HT1080 (cell line): ENCODE data around the gene F7. TPM values are rescaled to one million over a fixed set of nuclear protein-coding genes. Genes with fewer than 3 reads are reported as not detected.

Source experiments
- DNase-seq: peaks from one replicate; pipeline ENCODE4 v3.0.0-alpha.2; 2015; ENCODE audit warnings: low read depth
- small RNA-seq: library from RNA; depleted of rRNA; stranded (forward); fragments of <200 nt; gene quantifications from one replicate; pipeline ENCODE3, GENCODE V24; 2014
- total RNA-seq: library from RNA; depleted of rRNA; stranded (reverse); fragments of >200 nt; shearing (Covaris generic); gene quantifications from 2 replicates; pipeline ENCODE4 v1.2.3, GENCODE V29; 2014; rRNA removed

The F7 gene
- total RNA-seq, 1 experiment from 2014 or later, result 0.10 TPM

DNA sequence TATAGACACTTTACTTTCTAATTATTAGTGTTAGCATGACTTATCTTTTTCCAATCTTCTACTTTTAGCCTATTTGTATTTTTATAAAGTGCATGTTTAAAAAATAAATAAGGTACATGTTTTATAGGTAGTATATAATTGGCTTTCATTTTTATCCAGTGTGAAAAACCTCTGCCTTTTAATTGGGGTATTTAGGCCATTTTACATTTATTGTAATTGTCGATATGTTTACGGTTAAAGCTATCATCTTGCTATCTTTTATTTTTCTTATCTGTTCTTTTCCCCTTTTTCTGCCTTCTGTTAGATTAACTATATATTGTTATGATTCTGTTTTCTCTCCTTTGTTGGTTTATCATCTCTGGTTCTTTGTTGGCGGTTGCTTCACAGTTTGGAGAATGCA lies 62.0 kb downstream of the F7 start:
- DNase-seq, result no peak

DNA sequence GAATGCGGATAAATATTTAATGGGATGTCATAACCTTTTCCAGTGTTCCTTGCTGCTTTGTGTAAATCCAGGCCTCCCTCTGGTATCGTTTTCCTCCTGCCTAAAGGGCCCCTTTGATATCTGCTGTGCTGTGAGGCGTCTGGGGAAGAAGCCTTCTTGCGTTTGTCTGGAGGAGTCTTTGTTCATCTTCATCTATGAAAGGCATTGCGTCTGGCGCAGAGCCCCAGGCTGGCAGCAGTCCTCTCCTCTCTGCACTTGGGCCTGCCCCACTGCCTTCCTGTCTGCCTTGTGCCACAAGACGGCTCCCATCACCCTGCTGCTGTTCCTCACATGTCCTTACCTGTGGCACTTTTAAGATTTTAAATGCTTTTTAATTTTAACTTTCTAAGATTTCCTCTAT lies 62.6 kb downstream of the F7 start:
- DNase-seq, result no peak

DNA sequence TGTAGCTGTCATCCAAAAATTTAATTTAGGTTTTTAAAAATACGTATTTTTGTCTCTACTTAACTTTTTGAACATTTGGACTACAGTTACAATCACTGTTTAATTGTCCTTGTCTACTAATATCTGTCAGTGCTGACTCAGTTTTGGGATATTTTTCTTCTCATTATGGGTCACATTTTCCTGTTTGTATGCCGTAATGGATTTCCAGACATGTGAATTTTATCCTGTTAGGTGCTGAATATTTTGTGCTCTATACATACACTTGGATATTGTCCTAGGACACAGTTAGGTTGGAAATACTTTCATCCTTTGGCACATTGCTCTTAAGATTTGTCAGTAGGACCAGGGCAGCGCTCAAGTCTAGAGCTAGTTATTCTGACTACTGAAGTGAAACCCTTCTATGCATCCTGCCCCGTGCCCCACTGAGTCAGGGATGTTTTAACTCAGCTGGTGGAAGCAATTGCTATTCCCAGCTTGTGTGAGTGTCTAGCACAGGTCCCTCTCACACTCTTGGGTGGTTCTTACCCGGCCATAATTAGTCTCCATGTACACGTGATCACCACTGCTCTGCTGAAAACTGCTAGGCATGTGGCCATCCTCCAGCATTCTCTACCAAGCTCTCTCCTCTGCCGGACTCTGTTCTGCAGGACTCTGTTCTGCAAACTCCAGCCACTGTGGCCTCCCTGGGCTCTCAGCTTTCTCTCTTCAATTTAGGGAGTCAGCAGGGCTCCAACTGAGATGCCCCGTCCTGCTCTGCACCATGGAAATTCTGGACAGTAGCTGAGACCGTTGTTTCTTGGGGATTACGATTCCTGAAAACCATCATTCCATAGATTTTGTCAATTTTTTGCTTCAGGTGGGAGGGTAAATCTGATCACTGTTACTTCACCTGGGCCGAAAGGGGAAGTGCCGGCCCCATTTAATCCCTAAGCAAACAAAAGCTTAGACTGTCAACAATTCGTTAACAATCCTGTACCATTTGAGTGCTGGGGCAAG lies 64.0 kb downstream of the F7 start:
- no peak for DNase-seq

Small RNA genes within 50 kb of the gene (small RNA-seq; reads per million reads assigned to genes)
- gene AL137002.1, result not detected

Other genes with a start within 250 kb of the F7 start
- gene MCF2L, start 136.6 kb upstream of the F7 start, total RNA-seq, result 0.53 TPM in 1 of 2 replicates, not detected in the other
- gene F10, start 17.0 kb downstream of the F7 start, total RNA-seq, result not detected in 2 replicates
- not detected in 2 replicates for gene PROZ, start 52.9 kb downstream of the F7 start, total RNA-seq
- 113 and 114 TPM in 2 replicates for gene PCID2, start 102.9 kb downstream of the F7 start, total RNA-seq
- 159 and 192 TPM in 2 replicates for gene CUL4A, start 103.8 kb downstream of the F7 start, total RNA-seq
- 175 and 178 TPM in 2 replicates for gene LAMP1, start 191.4 kb downstream of the F7 start, total RNA-seq